Measurements from ENCODE around the gene DVL3.
A peak's percentile ranks its signal among the peaks of the same experiment; 100 is the strongest.

Gene DVL3

DNA sequence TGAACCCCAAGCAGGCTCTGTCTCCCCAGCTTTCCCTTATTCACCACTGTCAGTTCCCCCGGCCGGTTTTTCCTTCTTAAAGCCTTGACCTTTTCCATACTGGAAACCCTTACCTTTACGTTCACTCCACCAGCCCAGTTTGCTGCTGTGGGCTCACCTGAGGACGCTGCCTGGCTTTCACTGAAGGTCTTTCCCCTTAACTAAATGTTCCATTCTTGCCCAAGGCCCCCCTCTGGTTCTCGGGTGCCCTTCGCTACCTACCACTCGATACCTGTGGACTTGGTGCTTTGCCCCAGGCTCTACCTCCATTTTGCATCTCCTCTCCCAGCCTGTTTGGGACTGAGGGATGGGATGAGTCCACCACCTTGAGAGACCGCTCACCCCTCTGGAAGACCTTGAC lies 20.3 kb downstream of the DVL3 start:
- no peak for DNase-seq (ENCODE audit: low read depth, low spot score)
- TF ChIP-seq CTCF (IDR thresholded peaks at IDR 0.05; ENCODE audit: insufficient read depth, low read length, missing control alignments) = no peak
- POLR2A ChIA-PET = interaction anchor here (0.7 to 2.4 kb wide), 4 partner anchors 10 to 40 kb away, joined by 3 to 43 read pairs (median 6); partner anchors contain the start of genes ABCF3, DVL3 and EIF2B5
- H3K4me3 ChIP-seq (ENCODE audit: low read depth, low read length) = peak overlapping the region; percentile 99
- CTCF ChIA-PET = interaction anchor here (1.3 kb wide), 1 partner anchor 15 kb away, joined by 3 read pairs; no protein-coding TSS in a partner anchor

DNA sequence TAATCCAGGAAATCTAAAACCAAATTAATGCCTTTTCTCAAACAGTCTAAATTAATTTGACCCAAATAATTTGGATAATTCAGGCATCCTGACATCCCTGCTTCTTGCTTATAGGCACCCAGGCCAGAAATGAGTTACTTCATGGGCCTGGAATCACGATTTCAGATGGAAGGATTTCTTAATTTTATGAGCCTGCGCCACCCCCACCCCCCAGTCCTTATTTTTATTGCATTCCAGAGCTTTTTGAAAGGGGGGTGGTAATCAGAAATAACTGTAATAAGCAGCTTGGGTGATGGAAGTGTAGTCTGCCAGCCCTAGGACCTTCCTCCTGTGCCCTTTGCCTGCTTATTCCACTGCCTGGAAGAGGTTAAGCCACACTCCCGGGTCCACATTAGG lies 20.8 kb downstream of the DVL3 start:
- TF ChIP-seq CTCF (IDR thresholded peaks at IDR 0.05; ENCODE audit: insufficient read depth, low read length, missing control alignments) = no peak
- peak overlapping the region; percentile 99 for H3K4me3 ChIP-seq (ENCODE audit: low read depth, low read length)
- ChIA-PET POLR2A (interaction anchor here (0.6 to 2.4 kb wide), 7 partner anchors 8 to 224 kb away, joined by 3 to 43 read pairs (median 5); partner anchors contain the start of genes ABCF3, DVL3 and EIF2B5), CTCF (interaction anchor here (1.3 to 2.0 kb wide), 3 partner anchors 26 to 136 kb away, joined by 4 to 5 read pairs (median 4); no protein-coding TSS in a partner anchor)
- no peak for DNase-seq (ENCODE audit: low read depth, low spot score)

GRCh38 chr3:184176377-184177330 lies 21.5 kb downstream of the DVL3 start:
- no peak for TF ChIP-seq CTCF (IDR thresholded peaks at IDR 0.05; ENCODE audit: insufficient read depth, low read length, missing control alignments)
- ChIA-PET CTCF (interaction anchor here (0.6 to 2.0 kb wide), 8 partner anchors 8 to 281 kb away, joined by 3 to 10 read pairs (median 4); partner anchors contain the start of gene EEF1AKMT4), POLR2A (interaction anchor here (0.6 to 2.4 kb wide), 9 partner anchors 9 to 223 kb away, joined by 3 to 43 read pairs (median 5); partner anchors contain the start of genes ABCF3, DVL3 and EIF2B5)
- H3K4me3 ChIP-seq (ENCODE audit: low read depth, low read length) = peak overlapping the region; percentile 99
- peak; percentile 77 for DNase-seq (ENCODE audit: low read depth, low spot score)

- POLR2A ChIA-PET = interaction anchor here (1.6 to 2.4 kb wide), 3 partner anchors 9 to 70 kb away, joined by 6 to 43 read pairs (median 8); partner anchors contain the start of genes ABCF3 and EIF2B5
- no peak for TF ChIP-seq CTCF (IDR thresholded peaks at IDR 0.05; ENCODE audit: insufficient read depth, low read length, missing control alignments)
- CTCF ChIA-PET = interaction anchor here (0.6 to 2.0 kb wide), 8 partner anchors 8 to 282 kb away, joined by 3 to 10 read pairs (median 4); partner anchors contain the start of gene EEF1AKMT4
- no peak for DNase-seq (ENCODE audit: low read depth, low spot score)
- H3K4me3 ChIP-seq (ENCODE audit: low read depth, low read length) = peak overlapping the region; percentile 99
These were observed 22.2 kb downstream of the DVL3 start for GRCh38 chr3:184177331-184177731.

DNA sequence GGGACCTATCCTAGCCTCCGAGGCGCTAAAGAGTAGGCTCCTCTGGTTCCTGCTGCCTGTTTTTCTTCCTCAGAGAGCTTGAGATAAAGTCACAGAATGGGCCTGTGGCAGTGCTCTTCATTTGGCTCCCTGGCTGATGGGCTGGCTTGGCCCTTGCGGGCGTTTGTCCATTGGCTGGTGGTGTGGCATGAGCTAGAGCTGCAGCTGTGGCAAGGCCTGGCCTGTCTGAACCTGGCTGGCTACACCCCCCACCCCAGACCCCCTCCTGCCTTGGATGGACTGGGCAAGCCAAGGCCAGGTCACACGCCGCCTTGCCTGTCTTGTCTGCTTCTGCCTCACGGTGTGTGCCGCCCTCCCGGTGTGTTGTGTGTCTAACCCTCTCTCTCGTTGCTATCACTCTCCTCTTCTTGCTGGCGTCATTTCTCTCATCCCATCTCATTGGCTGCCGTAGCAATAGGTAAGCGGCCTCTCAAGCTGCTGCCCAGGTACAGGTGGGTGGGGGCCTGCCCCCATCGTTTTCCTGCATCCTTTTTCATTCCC lies 22.7 kb downstream of the DVL3 start:
- H3K4me3 ChIP-seq (ENCODE audit: low read depth, low read length) = peak overlapping the region; percentile 99
- ChIA-PET POLR2A (interaction anchor here (1.6 to 2.4 kb wide), 2 partner anchors 8 to 69 kb away, joined by 6 to 43 read pairs; partner anchors contain the start of gene ABCF3), CTCF (interaction anchor here (1.2 to 2.0 kb wide), 4 partner anchors 9 to 138 kb away, joined by 3 to 10 read pairs (median 4); partner anchors contain the start of gene EEF1AKMT4)
- no peak for TF ChIP-seq CTCF (IDR thresholded peaks at IDR 0.05; ENCODE audit: insufficient read depth, low read length, missing control alignments)
- no peak for DNase-seq (ENCODE audit: low read depth, low spot score)
